Tibial nerve (tissue), 3 donors: Measurements from ENCODE around the gene NUP88.

ENCODE experiments used
- POLR2A ChIP-seq, 2 donors: fragments of 450-650 bp; IDR thresholded peaks; one replicate each; pipeline ENCODE4 v1.6.1; 2017; ENCODE audit warnings: antibody characterized with exemption in 2 of 2, mild to moderate bottlenecking in 2 of 2, moderate library complexity in 2 of 2
- TF ChIP-seq, protein P1 (sequence below), 5 experiments: fragments of 200-600 bp in 3 of 5; fragments of 450-650 bp in 2 of 5; sonication (generic) in 3 of 5; IDR thresholded peaks; one replicate each; pipeline ENCODE4 v1.5.1; 2016 to 2019; ENCODE audit warnings: antibody characterized with exemption in 5 of 5, mild to moderate bottlenecking in 3 of 5, moderate library complexity in 2 of 5

- TF ChIP-seq, protein P1, sequence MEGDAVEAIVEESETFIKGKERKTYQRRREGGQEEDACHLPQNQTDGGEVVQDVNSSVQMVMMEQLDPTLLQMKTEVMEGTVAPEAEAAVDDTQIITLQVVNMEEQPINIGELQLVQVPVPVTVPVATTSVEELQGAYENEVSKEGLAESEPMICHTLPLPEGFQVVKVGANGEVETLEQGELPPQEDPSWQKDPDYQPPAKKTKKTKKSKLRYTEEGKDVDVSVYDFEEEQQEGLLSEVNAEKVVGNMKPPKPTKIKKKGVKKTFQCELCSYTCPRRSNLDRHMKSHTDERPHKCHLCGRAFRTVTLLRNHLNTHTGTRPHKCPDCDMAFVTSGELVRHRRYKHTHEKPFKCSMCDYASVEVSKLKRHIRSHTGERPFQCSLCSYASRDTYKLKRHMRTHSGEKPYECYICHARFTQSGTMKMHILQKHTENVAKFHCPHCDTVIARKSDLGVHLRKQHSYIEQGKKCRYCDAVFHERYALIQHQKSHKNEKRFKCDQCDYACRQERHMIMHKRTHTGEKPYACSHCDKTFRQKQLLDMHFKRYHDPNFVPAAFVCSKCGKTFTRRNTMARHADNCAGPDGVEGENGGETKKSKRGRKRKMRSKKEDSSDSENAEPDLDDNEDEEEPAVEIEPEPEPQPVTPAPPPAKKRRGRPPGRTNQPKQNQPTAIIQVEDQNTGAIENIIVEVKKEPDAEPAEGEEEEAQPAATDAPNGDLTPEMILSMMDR (IDR thresholded peaks at IDR 0.05), result no peak
- TF ChIP-seq POLR2A (IDR thresholded peaks at IDR 0.05), result no peak
Measured at GRCh38 chr17:5378566-5379207, 40.8 kb downstream of the NUP88 start.
